Skeletal muscle cell (primary cell): Measurements from ENCODE around the gene TNFAIP8.

ENCODE experiments used
- DNase-seq: peaks from one replicate; pipeline ENCODE4 v3.0.0-alpha.2; 2010; ENCODE audit warnings: low read depth
- H3K4me3 ChIP-seq: 2 replicates; pipeline ENCODE4 v1.5.1; 2011; ENCODE audit warnings: low read depth, mild to moderate bottlenecking, control low read depth, low read length, moderate library complexity

Gene TNFAIP8

DNA sequence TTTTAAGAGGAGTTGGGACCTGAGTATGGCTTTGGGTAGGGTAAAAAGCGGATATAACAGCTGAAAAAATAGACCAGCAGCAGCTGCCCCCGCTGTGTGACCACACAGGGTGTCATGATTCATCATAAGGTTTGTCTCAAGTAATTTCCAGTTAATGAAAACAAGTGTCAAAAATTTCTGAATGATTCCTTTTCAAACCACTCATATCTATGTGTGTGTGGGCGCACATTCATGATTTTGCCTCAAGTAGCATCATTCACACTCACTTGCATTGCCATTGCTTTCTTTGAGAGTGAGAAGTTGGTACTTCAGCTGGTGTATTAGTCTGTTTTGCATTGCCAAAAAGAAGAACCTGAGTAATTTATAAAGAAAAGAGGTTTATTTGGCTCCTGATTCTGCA lies 12.1 kb upstream of the TNFAIP8 start:
- H3K4me3 ChIP-seq, result no peak overlapping the region
- DNase-seq, result peak; percentile 61

DNA sequence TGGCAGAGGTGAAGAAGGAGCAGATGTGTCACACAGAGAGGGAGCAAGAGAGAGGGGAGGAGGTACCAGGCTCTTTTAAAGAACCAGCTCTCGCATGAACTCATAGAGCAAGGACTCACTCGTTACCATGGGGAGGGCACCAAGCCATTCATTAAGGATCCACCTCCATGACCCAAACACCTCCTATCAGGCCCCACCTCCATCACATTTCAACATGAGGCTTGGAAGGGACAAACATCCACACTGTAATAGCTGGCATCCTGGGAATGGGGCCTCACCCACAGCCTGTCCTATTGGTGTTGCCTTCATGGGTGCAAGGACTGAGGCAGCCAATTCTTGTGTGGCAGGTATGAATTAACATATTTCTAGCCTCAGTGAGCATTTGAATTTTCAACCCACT lies 11.6 kb upstream of the TNFAIP8 start:
- no peak for DNase-seq
- H3K4me3 ChIP-seq, result no peak overlapping the region

DNA sequence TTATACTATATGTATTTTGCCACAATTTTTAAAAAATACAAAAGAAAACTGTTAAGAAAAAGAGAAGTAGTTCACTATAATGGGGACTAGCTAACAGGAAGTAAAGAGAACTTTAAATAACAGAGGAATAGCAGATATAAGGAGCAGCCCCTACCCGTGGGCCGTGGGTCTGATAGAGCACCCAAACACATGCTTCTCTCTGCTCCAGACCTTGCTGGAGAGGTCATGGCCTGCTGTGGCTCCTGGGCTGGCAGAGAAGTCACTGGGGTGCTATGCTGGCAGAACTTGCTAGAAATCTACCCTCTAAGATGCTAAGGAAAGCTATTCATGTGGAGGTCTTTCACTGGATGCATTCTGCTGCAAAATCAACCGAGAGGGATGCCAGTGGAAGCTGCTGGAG lies 10.0 kb upstream of the TNFAIP8 start:
- DNase-seq, result no peak
- H3K4me3 ChIP-seq, result no peak overlapping the region

DNA sequence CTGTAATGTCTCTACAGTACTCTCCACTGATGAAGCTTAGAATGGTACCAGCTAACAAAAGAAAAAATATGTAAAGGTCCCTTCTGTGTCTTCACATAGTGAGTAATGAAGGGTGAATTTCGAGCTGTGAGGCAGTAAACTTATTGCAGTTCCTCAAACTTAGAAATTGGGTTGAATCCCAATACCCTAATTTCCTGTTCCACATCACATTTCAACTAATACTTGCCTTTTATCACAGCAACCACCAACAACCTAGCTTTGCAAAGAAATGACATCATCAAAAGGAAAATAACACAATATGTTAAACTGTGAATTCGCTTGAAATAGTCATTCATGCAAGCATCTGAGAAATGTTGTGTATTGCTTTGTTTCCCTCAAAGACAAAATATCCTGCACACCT lies 9.4 kb upstream of the TNFAIP8 start:
- no peak for DNase-seq
- no peak overlapping the region for H3K4me3 ChIP-seq

DNA sequence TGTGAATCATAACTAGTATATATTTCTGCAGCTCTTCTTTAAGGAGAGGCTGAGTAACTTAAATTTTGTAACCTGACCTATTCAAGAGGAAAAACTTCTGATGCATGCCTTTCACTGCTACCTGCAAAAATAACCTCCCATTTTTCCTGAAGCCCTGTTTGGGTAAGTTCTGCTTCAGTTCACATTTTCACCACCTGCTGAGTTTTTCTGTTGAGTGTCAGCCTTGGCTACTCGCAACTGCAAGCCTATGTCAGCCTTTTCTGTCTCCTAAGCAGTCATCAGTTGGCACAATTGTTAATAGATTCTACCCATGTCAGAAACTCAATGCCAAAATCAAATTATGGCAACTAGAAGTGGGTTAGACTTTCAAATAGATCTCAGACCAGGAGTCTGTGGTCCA lies 8.2 kb upstream of the TNFAIP8 start:
- DNase-seq, result no peak
- no peak overlapping the region for H3K4me3 ChIP-seq

DNA sequence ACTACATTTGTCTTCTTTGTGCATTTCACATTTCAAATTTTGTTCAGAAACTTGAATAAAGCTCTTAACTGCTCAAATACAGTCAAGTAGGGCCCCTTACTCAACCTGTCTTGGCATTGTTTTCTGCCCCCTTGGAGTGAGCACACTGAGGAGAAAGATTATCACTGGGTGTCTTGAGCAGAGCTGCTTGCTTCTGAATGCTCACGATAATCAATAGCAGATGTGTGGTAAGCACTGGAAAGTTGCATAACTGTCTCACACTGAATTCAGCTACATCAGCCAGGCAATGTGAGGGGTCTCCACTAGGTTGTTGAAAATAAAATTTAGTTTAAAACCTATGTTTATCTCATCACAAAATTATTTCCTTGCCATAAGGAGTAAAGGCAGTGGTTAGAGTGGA lies 7.8 kb upstream of the TNFAIP8 start:
- H3K4me3 ChIP-seq, result no peak overlapping the region
- DNase-seq, result peak; percentile 49

DNA sequence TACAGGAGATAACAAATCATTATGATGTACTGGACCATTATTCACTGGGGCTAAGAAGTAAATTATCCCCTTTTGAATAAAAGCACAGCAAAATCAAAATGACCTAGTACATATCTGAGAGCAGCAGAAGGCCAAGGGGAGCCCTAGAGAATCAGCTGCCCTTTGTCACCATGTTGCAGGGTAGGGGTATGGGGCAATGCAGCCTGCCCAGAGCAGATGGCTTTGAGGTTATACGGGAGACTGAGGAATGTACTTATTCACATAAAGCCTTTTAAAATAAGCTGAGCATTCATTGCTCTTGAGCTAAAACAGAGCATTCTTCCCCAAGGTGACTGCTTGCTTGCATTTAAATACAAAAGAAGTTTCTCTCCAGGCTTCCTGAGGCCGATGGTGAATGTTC lies 2.6 kb upstream of the TNFAIP8 start:
- DNase-seq, result no peak

DNA sequence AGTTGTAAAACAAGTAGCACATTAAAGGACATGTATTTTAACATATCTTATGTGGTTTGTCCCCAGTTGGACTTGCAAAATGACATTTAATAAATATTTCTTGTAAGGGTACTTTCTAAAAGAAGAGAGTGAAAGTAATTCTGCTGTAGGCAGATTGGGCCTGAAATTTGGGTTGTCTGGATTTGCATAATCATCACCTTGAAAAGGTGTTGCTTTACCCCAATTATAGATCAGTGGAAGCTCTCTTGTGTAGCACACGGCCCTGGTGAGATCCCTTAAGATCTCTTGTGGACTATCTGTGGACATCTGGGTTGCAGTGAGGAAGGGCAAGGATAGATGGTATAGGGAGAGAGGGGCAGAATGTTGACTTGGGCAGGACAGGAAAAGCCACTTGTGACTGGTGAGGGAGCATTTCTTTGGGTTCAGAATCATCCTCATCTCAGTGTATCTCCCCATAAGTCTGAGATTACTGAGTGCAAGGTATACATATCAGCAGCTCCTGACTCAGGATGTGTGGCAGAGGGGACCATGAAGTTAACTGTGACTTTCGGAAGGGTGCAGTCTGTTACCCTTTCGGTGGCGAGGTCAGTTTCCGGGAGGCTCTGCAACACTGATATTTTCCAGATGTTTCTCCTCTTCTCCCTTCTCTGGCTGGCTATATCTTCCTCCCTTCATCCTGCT lies 2.0 kb upstream of the TNFAIP8 start:
- no peak for DNase-seq
- H3K4me3 ChIP-seq, result no peak overlapping the region

More for the DNA sequence above, 2.6 kb upstream of the TNFAIP8 start:
- no peak overlapping the region for H3K4me3 ChIP-seq

DNA sequence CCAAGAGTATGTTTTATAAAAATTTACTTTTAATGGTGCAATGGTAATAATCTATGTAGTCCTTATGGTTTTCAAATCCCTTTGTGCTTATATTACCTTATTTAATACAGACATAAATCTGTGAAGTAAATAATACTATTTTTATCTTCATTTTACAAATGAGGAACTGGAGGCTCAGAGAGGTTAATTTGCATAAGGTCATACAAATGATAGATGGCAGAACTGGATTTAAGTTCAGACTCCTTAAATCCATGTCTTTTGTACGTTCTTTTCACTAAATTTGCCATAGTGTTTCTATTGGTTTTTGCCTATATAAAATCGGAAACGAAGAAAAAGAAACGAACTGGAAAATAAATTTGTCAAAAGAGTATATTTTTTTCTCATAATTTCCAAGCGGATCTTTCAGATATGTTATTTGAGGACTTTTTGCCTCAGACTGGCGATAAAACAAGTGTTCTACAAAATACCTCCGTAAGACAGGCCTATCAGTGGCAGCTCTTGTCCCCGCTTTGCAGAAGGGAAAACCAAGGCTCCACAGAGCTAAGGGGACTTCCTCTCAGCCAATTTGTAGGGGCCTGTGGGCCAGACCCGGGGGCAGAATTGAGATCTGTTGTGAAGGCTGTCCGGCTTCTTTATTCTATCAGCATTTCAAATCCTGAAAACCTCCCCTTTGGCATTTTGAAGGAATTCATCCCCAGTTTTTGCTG lies 1.1 kb upstream of the TNFAIP8 start:
- H3K4me3 ChIP-seq, result no peak overlapping the region
- no peak for DNase-seq

DNA sequence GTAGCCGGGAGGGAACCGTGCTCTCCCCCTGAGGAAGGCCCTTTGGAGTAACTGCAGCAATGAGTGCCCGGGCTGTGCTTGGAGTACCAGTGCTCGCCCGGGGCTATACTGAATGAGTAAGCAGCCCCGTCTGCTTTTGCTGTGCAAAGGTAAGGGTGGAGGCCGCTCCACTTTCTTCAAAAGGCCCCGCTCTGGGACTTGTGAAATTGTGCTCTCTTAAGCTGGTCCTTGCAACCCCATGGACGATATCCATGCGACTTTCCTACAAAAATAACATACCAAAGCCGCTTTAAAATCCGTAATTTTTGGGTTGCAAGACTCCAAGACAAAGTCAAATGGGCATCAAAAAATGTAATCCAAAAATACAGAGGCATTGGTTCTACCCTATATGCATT lies 578 bp upstream of the TNFAIP8 start:
- no peak for DNase-seq
- peak overlapping the region; percentile 57 for H3K4me3 ChIP-seq

DNA sequence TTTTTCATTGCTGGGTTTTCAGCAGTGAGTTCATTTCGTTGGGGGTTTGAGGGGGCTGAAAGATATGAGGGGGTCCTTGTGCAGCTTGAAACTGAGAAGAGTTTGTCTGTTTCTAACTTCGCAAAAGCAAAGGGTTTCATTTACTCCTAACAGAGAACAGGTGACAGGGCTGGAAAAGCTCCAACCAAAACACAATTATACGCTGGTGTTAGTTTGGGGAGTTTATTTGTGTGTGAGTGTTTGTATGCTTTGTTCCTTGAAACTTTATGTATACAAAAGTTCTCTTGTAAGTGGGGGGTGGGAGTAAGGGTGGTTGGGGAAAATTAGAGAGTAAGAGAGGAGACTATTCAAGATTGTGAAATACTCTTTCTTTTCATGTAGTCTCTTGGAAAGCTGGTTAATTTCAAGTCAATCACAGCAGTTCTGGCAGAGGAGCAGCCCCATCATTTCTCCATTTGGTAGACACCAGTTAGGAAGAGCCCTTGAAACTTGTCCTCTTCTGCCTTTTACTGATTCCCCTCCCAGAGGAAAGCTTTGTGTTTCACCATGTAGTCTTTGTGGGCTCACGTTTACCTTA lies 881 bp downstream of the TNFAIP8 start:
- H3K4me3 ChIP-seq, result peak overlapping the region; percentile 57
- DNase-seq, result no peak

DNA sequence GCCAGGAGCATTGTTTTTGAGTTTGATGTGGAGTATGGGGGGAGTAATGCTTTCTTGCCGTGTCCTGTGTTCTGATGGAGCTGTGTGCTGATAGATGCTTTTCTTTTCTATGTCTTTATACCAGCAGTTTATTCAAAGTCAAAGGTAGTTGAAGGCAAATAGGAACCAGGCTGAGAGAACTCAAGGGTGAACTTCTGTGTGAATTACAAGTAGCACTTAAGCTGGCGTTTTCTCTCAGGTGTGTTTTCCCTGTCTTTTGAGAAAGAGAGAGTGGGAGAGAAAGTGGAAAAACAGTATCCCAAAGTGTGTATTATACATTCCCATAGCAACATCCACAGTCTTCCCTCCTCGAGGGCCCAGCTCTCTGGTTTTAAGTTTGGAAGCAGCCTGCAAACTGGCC lies 1.5 kb downstream of the TNFAIP8 start:
- H3K4me3 ChIP-seq, result peak overlapping the region; percentile 57
- no peak for DNase-seq

DNA sequence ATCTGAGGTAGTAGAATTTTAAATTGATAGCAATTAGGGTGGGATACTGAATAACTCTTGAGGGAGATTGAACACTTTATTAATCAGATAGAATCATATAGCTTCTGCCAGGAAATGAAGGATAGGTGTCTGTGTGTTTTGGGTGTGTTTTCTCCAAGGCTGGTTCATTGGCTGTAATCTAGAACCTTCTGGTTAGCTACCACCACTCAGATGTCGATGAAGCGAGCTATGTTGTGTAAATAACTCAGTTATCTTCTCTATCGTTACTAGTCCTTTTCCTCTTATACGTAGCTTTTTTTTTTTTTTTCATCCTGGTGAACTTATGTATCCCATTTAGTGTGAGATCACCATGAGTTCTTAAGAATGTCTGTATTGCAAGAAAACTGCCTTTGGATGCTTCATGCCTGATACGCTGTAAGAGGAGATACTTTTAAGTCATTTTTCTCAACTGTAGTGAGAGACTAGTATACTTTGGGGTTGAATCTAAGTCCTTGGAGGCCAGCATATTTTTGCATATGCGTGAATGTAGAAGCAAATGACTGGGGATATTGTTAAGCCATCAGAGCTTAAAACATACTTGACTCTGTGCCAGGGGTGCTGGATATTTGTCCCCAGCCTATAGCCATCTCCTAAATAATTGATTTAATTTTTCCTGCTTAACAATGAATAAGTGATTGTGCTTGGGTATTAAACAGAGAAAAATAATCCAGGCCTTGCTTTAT lies 2.1 kb downstream of the TNFAIP8 start:
- H3K4me3 ChIP-seq, result no peak overlapping the region
- DNase-seq, result no peak

DNA sequence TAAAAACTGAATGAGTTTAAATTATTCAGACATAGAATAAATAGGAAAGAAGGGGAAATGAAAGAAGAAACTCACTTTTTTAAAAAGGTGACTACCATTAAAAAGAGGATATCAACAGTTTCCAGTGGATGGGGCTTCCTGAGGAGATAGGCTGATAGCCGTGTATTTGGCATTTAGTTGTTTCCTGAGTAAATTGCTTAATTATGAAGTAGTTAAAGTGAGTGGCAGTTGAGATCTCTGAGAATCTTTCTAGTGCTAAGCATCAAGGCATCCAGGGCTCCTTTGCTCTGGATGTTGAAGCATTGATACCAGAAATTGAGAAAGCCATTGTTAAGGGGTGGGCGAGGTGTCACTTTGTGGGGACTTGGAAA lies 2.7 kb downstream of the TNFAIP8 start:
- DNase-seq, result no peak
- H3K4me3 ChIP-seq, result no peak overlapping the region

DNA sequence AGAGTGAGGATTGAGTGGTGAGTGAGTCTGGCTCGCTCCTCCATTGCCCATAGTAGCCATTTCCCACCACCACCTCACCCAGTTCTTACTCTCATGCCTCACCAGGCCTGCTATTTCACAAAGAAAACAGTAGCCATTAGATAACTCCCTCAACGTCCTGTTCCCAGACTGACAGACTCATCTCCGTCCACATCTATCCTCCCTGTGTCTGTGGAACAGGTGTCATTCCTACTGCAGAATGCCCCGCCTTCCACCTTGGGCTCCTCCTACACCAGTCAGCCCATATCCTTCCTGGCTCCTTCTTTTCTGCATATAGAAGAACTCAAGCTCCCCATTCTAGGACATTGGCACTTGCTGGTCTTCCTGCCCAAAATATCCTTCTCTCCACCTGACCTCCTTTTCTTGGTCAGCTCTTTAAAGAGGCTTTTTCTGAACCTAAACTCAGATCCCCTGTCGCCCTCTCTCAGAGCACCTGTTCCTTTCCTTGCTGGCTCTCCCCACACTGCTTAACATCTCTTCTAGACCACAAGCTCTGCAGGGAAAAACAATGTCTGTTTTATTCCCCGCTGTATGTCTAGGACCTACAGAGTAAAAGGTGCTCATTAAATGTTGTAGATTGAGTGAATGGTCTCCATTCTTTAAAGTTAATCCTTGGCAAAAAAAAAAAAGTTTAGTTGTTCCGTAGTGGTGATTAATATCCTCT lies 3.2 kb downstream of the TNFAIP8 start:
- DNase-seq, result no peak
- no peak overlapping the region for H3K4me3 ChIP-seq

DNA sequence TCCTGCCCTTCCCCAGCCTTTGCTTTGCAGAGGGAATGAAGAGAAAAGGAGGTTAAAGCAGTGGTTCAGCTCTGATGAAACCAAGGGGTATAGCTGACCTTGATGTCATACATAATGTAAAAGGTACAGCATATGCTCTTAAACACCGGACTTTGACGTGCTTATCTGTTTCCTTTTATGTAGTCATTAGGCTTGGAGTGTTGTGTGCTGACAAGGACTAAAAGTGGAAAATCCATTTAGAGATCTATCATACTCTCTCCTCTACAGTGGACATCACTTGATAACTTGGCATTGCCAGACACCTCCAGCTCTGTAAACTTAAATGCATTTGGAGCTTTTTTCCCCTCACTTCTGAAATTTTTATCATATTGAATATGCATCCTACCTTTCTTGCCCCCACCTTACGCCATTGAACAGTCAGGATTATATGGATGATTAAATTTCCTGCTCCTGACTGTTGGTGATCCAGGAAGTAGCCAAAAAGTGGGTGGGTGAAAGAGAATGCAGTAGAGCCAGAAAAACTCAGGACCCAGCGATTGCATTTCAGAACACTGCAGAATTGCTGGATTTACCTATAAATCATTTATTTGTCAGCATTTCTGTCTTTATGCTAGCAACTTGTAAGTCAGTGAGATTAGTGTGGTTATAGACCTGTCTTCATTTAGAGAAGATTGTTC lies 4.1 kb downstream of the TNFAIP8 start:
- no peak overlapping the region for H3K4me3 ChIP-seq
- DNase-seq, result no peak

DNA sequence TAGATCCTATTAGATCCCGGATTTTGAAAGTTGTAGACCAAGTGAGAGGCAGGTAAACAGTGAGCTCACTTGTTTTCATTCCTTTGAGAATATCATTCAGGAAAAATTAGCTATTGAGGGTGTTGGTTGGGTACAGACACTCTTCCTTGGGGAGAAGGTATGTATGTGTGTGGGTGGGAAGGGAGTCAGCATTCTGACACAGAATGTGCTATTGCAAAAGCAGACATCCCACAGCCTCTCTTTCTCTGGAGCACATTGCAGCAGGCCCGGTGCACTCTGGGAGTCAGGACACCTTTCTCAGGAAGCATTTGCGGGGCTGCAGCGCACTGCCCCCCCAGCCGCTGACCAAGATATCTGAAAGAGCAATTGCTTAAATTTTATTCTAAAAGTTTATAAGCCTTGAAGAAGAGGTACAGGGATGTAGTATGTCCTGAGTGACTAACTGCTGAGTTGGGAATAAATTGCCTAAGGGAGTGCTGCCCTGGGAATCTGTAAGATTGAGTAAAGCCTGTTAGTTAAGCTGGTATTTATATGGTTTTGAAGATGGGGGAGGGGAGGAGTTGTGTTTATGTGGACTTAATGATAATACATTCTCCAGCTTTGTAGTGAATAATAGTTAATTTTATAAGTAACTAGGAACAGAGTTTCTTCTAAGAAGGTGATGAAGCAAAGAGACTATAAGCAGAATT lies 5.2 kb downstream of the TNFAIP8 start:
- peak; percentile 68 for DNase-seq
- no peak overlapping the region for H3K4me3 ChIP-seq

DNA sequence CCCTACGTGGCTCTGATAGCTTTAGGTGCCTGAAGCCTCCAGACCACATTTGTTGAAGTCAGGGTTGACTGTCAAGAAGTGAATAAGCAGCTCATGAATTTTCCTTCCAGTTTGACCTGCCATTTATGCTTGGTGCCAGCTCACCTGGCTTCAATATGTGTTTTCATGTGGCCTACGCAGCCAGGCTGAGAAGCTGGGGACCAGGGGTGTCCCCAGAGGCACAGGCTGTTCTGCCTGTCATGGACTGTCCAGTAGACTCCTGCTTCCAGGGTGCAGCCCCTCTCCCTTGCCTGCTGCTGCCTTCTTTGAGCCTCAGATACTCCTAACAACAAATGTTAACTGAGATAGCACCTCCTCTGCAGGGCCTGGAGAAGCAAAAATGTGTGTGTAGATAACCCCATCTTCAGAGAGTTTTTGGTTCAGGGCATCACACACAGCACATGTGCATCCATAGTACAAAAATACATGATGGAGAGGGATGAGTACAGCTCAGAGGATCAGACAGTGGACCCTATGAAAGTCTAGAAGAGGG lies 5.8 kb downstream of the TNFAIP8 start:
- DNase-seq, result no peak

DNA sequence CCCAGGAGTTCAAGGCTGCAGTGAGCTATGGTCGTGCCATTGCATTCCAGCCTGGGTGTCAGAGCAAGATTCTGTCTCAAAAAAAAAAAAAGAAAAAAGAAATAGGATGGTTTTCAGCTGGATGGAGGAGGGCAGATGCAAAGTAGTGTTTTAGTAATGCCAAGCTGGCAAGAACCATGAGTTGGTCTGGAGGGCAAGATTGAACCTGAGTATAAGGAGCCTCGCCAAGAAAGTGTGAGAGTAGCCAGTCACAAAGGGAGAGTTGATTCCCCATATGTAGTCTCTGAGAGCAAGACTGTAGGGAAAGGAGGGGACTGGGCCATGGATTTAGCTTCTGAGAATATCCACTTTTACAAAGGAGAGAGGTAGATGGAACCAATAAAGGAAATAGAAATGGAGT lies 6.9 kb downstream of the TNFAIP8 start:
- H3K4me3 ChIP-seq, result no peak overlapping the region
- no peak for DNase-seq

More for the DNA sequence above, 5.8 kb downstream of the TNFAIP8 start:
- no peak overlapping the region for H3K4me3 ChIP-seq
